G401 (cell line): Measurements from ENCODE around the gene LRRTM3. TPM values are rescaled to one million over a fixed set of nuclear protein-coding genes. Genes with fewer than 3 reads are reported as not detected.
A peak's percentile ranks its signal among the peaks of the same experiment; 100 is the strongest.

Experiments used
- DNase-seq: peaks from one replicate; pipeline ENCODE4 v3.0.0-alpha.2; 2015; ENCODE audit warnings: low spot score
- in situ Hi-C: cut with HindIII; loops from 2 replicates; pipeline ENCODE4 v1.10.0; 2016; ENCODE audit warnings: low sequenced_read_pairs, mixed read lengths
- total RNA-seq: library from RNA; depleted of rRNA; stranded (reverse); fragments of >200 nt; shearing (Covaris generic); gene quantifications from 2 replicates; pipeline ENCODE4 v1.2.3, GENCODE V29; 2014

The LRRTM3 gene
- total RNA-seq, 1 experiment from 2014 or later = not detected

- in situ Hi-C loops = no loop called here
- DNase-seq = no peak
Observed at GRCh38 chr10:67095531-67095930, 169.7 kb downstream of the LRRTM3 start.

- DNase-seq = no peak
- in situ Hi-C loops = no loop called here
Observed at GRCh38 chr10:67098461-67098860, 172.6 kb downstream of the LRRTM3 start.

DNA sequence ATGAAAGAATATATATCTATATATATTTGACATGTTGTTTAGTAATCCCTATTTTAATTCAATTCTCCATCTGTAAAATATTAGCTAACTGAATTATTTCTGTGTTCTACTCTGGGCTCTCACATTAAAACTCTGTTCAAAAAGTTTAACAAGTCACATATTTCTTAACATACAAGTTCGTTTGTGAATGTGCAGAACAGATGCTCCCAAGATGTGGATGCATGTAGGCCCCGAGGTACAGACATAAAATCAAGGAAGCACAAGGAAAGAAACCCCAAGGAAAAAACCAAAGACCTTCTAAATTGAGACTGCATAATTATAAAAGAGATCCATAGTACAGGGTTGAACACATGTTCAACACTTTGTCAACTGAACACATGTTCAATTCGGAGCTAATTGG, 175.1 kb downstream of the LRRTM3 start:
- in situ Hi-C loops = no loop called here
- DNase-seq = no peak

GRCh38 chr10:67107670-67108069, 181.8 kb downstream of the LRRTM3 start:
- in situ Hi-C loops = no loop called here
- no peak for DNase-seq

- in situ Hi-C loops = no loop called here
- DNase-seq = peak; percentile 34
Observed at GRCh38 chr10:67110286-67110685, 184.4 kb downstream of the LRRTM3 start.

DNA sequence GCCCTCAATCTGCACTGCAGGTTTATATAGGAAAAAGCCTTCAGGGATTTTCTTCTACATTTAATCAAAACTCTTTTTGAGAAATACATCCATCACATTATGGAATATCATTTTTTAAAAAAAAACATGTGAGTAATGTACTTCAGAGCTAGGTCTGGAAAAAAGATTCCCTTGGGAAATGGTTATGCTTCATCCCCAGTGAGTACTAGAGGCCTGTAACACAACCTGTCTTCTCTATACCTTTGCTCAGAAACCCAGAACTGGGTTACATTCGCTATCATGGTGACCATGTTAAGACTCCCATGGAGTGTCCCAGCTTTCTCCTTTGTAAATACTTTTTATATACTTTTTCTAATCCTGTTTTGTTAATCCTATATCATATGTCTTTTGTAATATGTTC, 186.9 kb downstream of the LRRTM3 start:
- in situ Hi-C loops = no loop called here
- DNase-seq = no peak

DNA sequence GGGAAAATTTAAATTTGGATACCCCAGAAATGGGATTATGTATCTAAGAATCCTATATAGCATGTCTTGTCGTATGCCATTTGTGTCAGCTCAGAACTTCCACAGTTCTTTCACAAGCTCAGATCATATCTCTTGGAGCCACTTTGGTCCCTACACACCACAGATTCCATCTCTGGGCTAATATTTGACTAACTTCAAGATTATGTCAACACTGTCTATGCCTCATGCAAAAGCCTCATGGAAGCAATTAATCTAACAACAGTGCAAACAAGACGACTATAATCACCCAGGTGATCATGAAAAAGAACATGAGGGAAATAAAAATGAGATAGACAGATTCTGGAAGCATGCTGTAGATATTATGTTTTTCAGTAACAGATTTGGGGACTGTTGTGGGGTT, 189.1 kb downstream of the LRRTM3 start:
- in situ Hi-C loops = no loop called here
- DNase-seq = no peak

GRCh38 chr10:67115972-67116371, 190.1 kb downstream of the LRRTM3 start:
- in situ Hi-C loops = no loop called here
- DNase-seq = no peak

DNA sequence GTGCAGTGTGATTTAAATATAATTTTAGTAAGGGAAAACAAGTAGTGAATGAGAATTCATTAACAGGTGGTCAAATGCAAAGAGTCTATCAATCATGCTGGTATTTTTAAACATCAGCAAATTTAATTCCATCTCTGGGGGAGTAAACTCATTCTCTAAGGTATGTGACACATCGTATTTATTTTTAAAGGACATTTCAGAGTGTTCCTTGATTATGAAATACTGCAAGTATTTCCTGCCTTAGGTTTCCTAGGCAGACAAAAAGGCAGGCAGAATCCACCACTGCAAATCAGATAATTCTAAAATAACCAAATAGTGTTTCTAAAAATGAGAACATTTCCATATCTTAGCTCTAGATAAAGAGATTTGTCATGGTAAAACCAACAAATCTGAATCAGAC, 193.8 kb downstream of the LRRTM3 start:
- in situ Hi-C loops = no loop called here
- no peak for DNase-seq

- in situ Hi-C loops = no loop called here
- DNase-seq = no peak
Observed at GRCh38 chr10:67127441-67127840, 201.6 kb downstream of the LRRTM3 start.

GRCh38 chr10:67140641-67141040, 214.8 kb downstream of the LRRTM3 start:
- DNase-seq = no peak
- in situ Hi-C loops = no loop called here

- in situ Hi-C loops = no loop called here
- DNase-seq = no peak
Observed at GRCh38 chr10:67141300-67141699, 215.5 kb downstream of the LRRTM3 start.

GRCh38 chr10:67144530-67144929, 218.7 kb downstream of the LRRTM3 start:
- no peak for DNase-seq
- in situ Hi-C loops = no loop called here
